Measurements from ENCODE around the gene SERPING1.

DNA sequence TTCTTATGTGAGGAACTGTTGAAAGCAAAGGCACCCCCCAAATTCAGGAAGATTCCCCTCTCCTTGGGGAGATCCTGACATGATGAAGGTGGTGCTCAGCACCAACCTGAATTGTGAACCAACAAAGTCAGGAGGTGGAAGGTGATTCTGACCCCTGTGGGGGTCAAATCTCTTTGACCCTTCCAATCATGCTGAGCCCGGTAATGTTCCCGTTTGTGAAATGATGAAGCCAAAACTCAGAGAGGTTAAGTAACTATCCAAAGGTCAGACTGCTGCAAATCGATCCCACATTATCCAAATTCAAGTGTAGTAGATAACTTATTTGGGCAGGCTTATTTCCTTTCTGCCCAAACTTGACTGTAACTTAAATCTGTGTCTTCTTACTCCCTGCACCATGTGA lies 19.1 kb downstream of the SERPING1 start:
- TF ChIP-seq, protein P1, sequence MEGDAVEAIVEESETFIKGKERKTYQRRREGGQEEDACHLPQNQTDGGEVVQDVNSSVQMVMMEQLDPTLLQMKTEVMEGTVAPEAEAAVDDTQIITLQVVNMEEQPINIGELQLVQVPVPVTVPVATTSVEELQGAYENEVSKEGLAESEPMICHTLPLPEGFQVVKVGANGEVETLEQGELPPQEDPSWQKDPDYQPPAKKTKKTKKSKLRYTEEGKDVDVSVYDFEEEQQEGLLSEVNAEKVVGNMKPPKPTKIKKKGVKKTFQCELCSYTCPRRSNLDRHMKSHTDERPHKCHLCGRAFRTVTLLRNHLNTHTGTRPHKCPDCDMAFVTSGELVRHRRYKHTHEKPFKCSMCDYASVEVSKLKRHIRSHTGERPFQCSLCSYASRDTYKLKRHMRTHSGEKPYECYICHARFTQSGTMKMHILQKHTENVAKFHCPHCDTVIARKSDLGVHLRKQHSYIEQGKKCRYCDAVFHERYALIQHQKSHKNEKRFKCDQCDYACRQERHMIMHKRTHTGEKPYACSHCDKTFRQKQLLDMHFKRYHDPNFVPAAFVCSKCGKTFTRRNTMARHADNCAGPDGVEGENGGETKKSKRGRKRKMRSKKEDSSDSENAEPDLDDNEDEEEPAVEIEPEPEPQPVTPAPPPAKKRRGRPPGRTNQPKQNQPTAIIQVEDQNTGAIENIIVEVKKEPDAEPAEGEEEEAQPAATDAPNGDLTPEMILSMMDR (IDR thresholded peaks at IDR 0.05), result no peak
- no peak for TF ChIP-seq EZH2 (IDR thresholded peaks at IDR 0.05; ENCODE audit: borderline replicate concordance, insufficient read depth, low read depth, low read length, poor library complexity, severe bottlenecking)
